Panc1 (cell line): ENCODE results near the gene CCNI. TPM values are rescaled to one million over a fixed set of nuclear protein-coding genes. Genes with fewer than 3 reads are reported as not detected.

Experiments used
- ATAC-seq: fragments of 200-7000 bp; cut with Tn5 transposase; 2 replicates; pipeline ENCODE4 v1.9.1; 2020; ENCODE audit warnings: mild to moderate bottlenecking, moderate library complexity
- BruUV-seq: library from RNA; stranded (reverse); fragments of 400-500 nt; replicated peaks from 2 replicates; lab custom pipeline; 2021; lab: Mats Ljungman, UMichigan
- CTCF ChIA-PET: fragments of 300-600 bp; sonication (Branson Sonifier 250); formaldehyde crosslinking; loops from one replicate; lab custom pipeline; 2022; ENCODE audit warnings: antibody characterized with exemption; lab: Charles Lee
- POLR2A ChIA-PET: fragments of 300-600 bp; sonication (Branson Sonifier 250); formaldehyde crosslinking; loops from one replicate; lab custom pipeline; 2022; ENCODE audit warnings: antibody characterized with exemption; lab: Charles Lee
- DNase-seq: peaks from one replicate; pipeline ENCODE4 v3.0.0-alpha.2; 2010; ENCODE audit warnings: low read depth, low spot score
- H3K27ac ChIP-seq: 2 replicates; pipeline ENCODE4 v1.5.1; 2011; ENCODE audit warnings: mild to moderate bottlenecking, low read length, inconsistent platforms
- H3K27me3 ChIP-seq: fragments of 200-500 bp; sonication (Bioruptor generic); 2 replicates; pipeline ENCODE4 v1.6.0; 2014; ENCODE audit warnings: low read length, inconsistent platforms; ENCODE audit not compliant: control insufficient read depth, insufficient read depth
- H3K36me3 ChIP-seq: fragments of 200-500 bp; sonication (Bioruptor generic); 2 replicates; pipeline ENCODE4 v1.5.1; 2014; ENCODE audit warnings: inconsistent platforms, mild to moderate bottlenecking, low read length, moderate library complexity; ENCODE audit not compliant: control insufficient read depth, insufficient read depth
- H3K4me1 ChIP-seq: 2 replicates; pipeline ENCODE4 v1.5.1; 2011; ENCODE audit warnings: inconsistent platforms, mild to moderate bottlenecking, low read length, moderate library complexity; ENCODE audit not compliant: control insufficient read depth, insufficient read depth
- H3K4me3 ChIP-seq, 2 experiments: 2 replicates each; pipeline ENCODE4 v1.5.1; 2011 to 2012; ENCODE audit warnings: low read depth in 2 of 2, low read length in 2 of 2, mild to moderate bottlenecking in 2 of 2, inconsistent platforms in 1 of 2, moderate library complexity in 1 of 2
- H3K9me3 ChIP-seq: fragments of 200-500 bp; sonication (Bioruptor generic); 2 replicates; pipeline ENCODE4 v1.5.1; 2014; ENCODE audit warnings: low read depth, mild to moderate bottlenecking, inconsistent platforms, low read length, moderate library complexity; ENCODE audit not compliant: control insufficient read depth, insufficient read depth
- CTCF ChIP-seq: fragments of 450-650 bp; IDR thresholded peaks from 2 replicates; pipeline ENCODE4 v1.5.1; 2017; ENCODE audit warnings: mild to moderate bottlenecking
- POLR2AphosphoS5 ChIP-seq: IDR thresholded peaks from 2 replicates; pipeline ENCODE4 v1.6.1; 2012; ENCODE audit warnings: mild to moderate bottlenecking, low read depth, low read length, moderate library complexity
- REST ChIP-seq, 2 experiments: IDR thresholded peaks; 2 replicates each; pipeline ENCODE4 v1.6.1; 2011 to 2012; ENCODE audit warnings: low read depth in 2 of 2, control low read depth in 1 of 2, low read length in 1 of 2, mild to moderate bottlenecking in 1 of 2, moderate library complexity in 1 of 2; ENCODE audit not compliant: insufficient read depth in 1 of 2
- SIN3A ChIP-seq: IDR thresholded peaks from 2 replicates; pipeline ENCODE4 v1.6.1; 2012; ENCODE audit warnings: low read depth, mild to moderate bottlenecking, low read length, moderate library complexity, borderline replicate concordance; ENCODE audit not compliant: insufficient read depth
- TCF7L2 ChIP-seq: IDR thresholded peaks from 2 replicates; pipeline ENCODE4 v1.6.1; 2011; ENCODE audit warnings: mild to moderate bottlenecking, low read depth, low read length, inconsistent platforms
- in situ Hi-C: cut with HindIII; loops from 2 replicates; pipeline ENCODE4 v1.10.0; 2016; ENCODE audit warnings: low sequenced_read_pairs, low pct_unique_long_range_greater_than_20kb
- intact Hi-C: fragments of 100-400 bp; cut with micrococcal nuclease; formaldehyde crosslinking; loops from one replicate; pipeline ENCODE4 v1.10.0; 2022; ENCODE audit not compliant: unreplicated experiment
- total RNA-seq: library from RNA; stranded (reverse); gene quantifications from one replicate; pipeline ENCODE4 v1.2.1, GENCODE V29; 2021; ENCODE audit not compliant: unreplicated experiment

Gene CCNI
- total RNA-seq, 1 experiment from 2014 or later: 125 TPM

DNA sequence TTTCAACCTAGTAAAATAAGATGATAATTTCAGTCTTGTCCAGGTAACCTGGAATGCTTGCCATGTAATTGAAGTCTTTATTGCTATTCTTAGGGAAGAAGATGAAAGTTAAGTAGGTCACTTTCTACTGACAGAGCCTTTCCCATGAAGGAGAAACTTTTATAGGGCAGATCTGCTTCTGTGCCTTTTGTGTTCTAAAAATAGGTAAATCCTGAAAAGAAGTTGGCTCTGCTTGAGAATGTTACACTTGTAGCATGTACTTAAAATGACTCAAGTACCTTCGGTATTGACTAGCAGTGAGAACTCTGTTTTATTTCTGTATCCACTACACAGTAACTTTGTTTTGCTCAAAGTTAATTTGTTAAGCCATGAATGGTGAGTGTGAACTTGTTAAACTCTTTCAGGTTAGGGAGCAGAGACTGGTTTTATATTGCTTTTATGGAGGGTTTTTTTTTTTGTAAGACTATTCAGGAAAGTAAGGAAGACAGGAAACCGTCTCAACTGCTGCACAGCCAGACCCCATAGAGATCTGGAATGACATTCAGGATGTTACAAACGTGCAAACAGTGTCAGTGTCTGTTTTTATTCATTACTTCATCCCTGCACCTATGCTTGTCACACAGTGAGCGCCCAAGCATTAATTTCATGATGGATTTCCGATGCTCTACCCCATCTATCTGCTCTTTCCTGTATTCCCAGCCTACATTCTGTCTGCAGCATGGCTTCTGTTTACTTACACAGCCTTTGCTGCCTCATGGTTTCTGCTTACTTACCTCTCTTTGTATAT is 73.3 kb downstream of the CCNI start:
- no peaks in the 10 kb centered on the region for H3K9me3 ChIP-seq
- no peak overlapping the region for H3K27ac ChIP-seq
- TF ChIP-seq CTCF: no peak
- no peak for TF ChIP-seq SIN3A
- no peak for TF ChIP-seq TCF7L2
- TF ChIP-seq REST (IDR thresholded peaks at IDR 0.05; ENCODE audit: insufficient read depth in 1 of 2, low read depth in 2 of 2, low read length in 1 of 2): no peak
- no peak for TF ChIP-seq POLR2AphosphoS5
- ChIA-PET CTCF (no interaction called here), POLR2A (no interaction called here)
- DNase-seq: no peak
- no peaks in the 10 kb centered on the region for H3K27me3 ChIP-seq
- in situ Hi-C loops: no loop called here
- H3K36me3 ChIP-seq: no peaks in the 10 kb centered on the region; the same call in 1 of the 2 replicates
- no TSS peak for BruUV-seq
- intact Hi-C loops: no loop called here
- no peak for ATAC-seq
- no peak overlapping the region for H3K4me3 ChIP-seq
- no peaks in the 10 kb centered on the region for H3K4me1 ChIP-seq

GRCh38 chr4:77001907-77002306 is 73.9 kb downstream of the CCNI start:
- DNase-seq: no peak
- TF ChIP-seq TCF7L2: no peak
- ATAC-seq: no peak
- BruUV-seq: no TSS peak
- ChIA-PET CTCF (no interaction called here), POLR2A (no interaction called here)
- no peaks in the 10 kb centered on the region for H3K27me3 ChIP-seq
- H3K36me3 ChIP-seq: no peaks in the 10 kb centered on the region; the same call in 1 of the 2 replicates
- in situ Hi-C loops (no loop called here), intact Hi-C loops (no loop called here)
- H3K4me3 ChIP-seq: no peak overlapping the region
- no peak overlapping the region for H3K27ac ChIP-seq
- H3K9me3 ChIP-seq: no peaks in the 10 kb centered on the region
- H3K4me1 ChIP-seq: no peaks in the 10 kb centered on the region

DNA sequence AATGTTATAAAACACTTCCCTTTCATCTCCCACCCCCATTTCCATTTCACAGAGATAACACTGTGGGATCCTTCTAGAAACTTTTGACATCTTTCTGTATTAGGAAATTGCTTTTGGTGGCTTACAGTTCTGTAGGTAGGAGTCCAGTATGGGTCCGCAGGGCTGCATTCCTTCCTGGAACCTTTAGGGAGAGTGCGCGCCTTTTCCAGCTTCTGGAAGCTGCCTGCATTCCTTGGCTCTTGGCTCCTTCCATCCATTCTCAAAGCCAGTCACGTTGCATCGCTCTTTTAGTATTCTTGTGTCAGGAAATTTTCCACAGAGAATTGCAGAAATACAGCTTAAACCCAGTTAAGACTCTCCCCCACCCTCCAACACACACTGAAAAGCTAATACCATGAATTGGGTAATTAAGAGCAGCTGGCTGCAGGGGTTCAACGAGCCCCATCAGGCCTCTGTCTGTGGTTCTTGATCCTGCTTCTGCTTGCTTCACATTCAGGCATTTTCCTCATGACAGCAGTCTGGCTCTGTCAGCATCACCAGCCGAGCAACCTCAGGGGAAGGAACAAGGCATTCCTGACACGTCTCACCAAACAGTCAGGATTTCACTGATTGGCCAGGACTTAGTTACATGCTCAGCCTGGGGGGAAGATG is 77.4 kb downstream of the CCNI start:
- BruUV-seq: no TSS peak
- ATAC-seq (no peak), DNase-seq (no peak)
- in situ Hi-C loops (no loop called here), intact Hi-C loops (no loop called here)
- no peaks in the 10 kb centered on the region; the same call in 1 of the 2 replicates for H3K36me3 ChIP-seq
- POLR2A ChIA-PET: no interaction called here
- H3K27ac ChIP-seq: no peak overlapping the region
- no peaks in the 10 kb centered on the region for H3K9me3 ChIP-seq
- no peaks in the 10 kb centered on the region for H3K4me1 ChIP-seq
- H3K27me3 ChIP-seq: no peaks in the 10 kb centered on the region
- H3K4me3 ChIP-seq: no peak overlapping the region
- no peak for TF ChIP-seq POLR2AphosphoS5
- TF ChIP-seq SIN3A: no peak
- TF ChIP-seq REST (IDR thresholded peaks at IDR 0.05; ENCODE audit: insufficient read depth in 1 of 2, low read depth in 2 of 2, low read length in 1 of 2): no peak
- TF ChIP-seq CTCF: no peak
- TF ChIP-seq TCF7L2: no peak
- CTCF ChIA-PET: no interaction called here
